Measurements from ENCODE around the gene NPR2. TPM values are rescaled to one million over a fixed set of nuclear protein-coding genes. Genes with fewer than 3 reads are reported as not detected.
A peak's percentile ranks its signal among the peaks of the same experiment; 100 is the strongest.

NPR2 gene
- total and polyA plus RNA-seq, 2 experiments from 2014 or later = 12.2 to 13.9 TPM

GRCh38 chr9:35811381-35812024 is 20.1 kb downstream of the NPR2 start:
- peaks cover 10% of the 10 kb centered on the region for H3K4me1 ChIP-seq (ENCODE audit: insufficient read depth)
- no peak overlapping the region for H2AFZ ChIP-seq
- H3K79me2 ChIP-seq = peaks cover 2% of the 10 kb centered on the region
- no peaks in the 10 kb centered on the region for H3K9me2 ChIP-seq (replicated peaks; ENCODE audit: insufficient read depth)
- no peaks in the 10 kb centered on the region for H3K36me3 ChIP-seq (replicated peaks; ENCODE audit: insufficient read depth, low read depth)
- no peak for TF ChIP-seq EZH2 (IDR thresholded peaks at IDR 0.05; ENCODE audit: borderline replicate concordance)
- TF ChIP-seq CTCF (IDR thresholded peaks at IDR 0.05; ENCODE audit: poor library complexity) = no peak
- TF ChIP-seq EZH2phosphoT487 (IDR thresholded peaks at IDR 0.05; ENCODE audit: low read depth, severe bottlenecking, unreplicated experiment) = no peak
- 44% methylated on average over 12 of the region's 12 CpGs for WGBS (ENCODE audit: low lambda C conversion rate, missing lambda C conversion rate)
- peak overlapping the region; percentile 78 for H3K4me2 ChIP-seq
- peak overlapping the region; percentile 5 for H3K4me3 ChIP-seq
- H3K9me3 ChIP-seq (ENCODE audit: low read depth) = no peaks in the 10 kb centered on the region
- H4K20me1 ChIP-seq (ENCODE audit: insufficient read depth, poor library complexity, severe bottlenecking) = no peaks in the 10 kb centered on the region
- H3K27me3 ChIP-seq = no peaks in the 10 kb centered on the region
- H3K27ac ChIP-seq = no peak overlapping the region
- DNase-seq (ENCODE audit: low spot score) = no peak

DNA sequence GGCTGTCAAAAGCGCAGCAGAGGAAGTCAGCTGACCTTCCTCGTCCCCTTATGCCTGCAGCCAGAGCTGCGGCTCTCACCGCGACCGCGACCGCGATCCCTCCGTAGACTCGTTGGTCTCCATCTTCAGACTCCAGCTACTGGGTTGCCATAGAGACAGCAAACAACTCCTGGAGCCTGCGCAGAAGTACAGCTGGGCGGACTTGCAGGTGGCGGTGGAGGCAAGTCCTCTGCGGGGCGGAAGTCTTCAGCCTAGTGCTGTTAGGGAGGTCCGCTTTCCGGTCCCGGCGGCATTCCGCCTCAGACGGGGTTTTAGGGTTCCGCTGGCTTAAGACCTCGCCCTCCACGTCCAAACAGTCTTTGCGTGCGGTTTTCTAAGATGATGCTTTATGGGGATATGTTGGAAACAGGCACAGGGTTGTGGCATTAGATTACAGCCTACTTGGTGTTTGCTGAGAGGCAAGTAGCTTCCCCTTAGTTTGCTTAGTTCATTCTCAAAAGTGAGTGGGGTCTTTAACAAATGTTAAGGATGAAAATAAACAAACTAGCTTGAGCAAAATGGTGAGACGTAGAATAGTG is 20.7 kb downstream of the NPR2 start, which contains the start of gene SPAG8:
Gene SPAG8 (minus strand): TSS at position 238 of the 578 bp plus-strand sequence. CDS start 115 bp downstream, at position 123.
- Histone ChIP-seq H3K4me3 (peak within 1 kb of the TSS; percentile 12), H3K9me2 (replicated peaks; ENCODE audit: insufficient read depth) (no peaks in the 10 kb centered on the region), H3K4me1 (ENCODE audit: insufficient read depth) (peaks cover 10% of the 10 kb centered on the region), H4K20me1 (ENCODE audit: insufficient read depth, poor library complexity, severe bottlenecking) (no peaks in the 10 kb centered on the region), H3K79me2 (peaks cover 2% of the 10 kb centered on the region), H3K27me3 (no peaks in the 10 kb centered on the region), H3K36me3 (replicated peaks; ENCODE audit: insufficient read depth, low read depth) (no peaks in the 10 kb centered on the region), H3K9me3 (ENCODE audit: low read depth) (no peaks in the 10 kb centered on the region), H3K27ac (peak within 1 kb of the TSS; percentile 60), H3K4me2 (peak within 1 kb of the TSS; percentile 78), H2AFZ (peak within 1 kb of the TSS; percentile 74)
- peak; percentile 96 for DNase-seq (ENCODE audit: low spot score)
- 3% methylated on average over 28 of the region's 28 CpGs for WGBS (ENCODE audit: low lambda C conversion rate, missing lambda C conversion rate)
- TF ChIP-seq EZH2phosphoT487 (IDR thresholded peaks at IDR 0.05; ENCODE audit: low read depth, severe bottlenecking, unreplicated experiment) (no peak), CTCF (IDR thresholded peaks at IDR 0.05; ENCODE audit: poor library complexity) (no peak), EZH2 (IDR thresholded peaks at IDR 0.05; ENCODE audit: borderline replicate concordance) (no peak)

- no peak overlapping the region for H3K4me3 ChIP-seq
- WGBS (ENCODE audit: low lambda C conversion rate, missing lambda C conversion rate) = 82% methylated on average over 10 of the region's 10 CpGs
Observed at GRCh38 chr9:35813434-35814105, 22.2 kb downstream of the NPR2 start.

More at GRCh38 chr9:35813434-35814105, 22.2 kb downstream of the NPR2 start:
- peak; percentile 56 for DNase-seq (ENCODE audit: low spot score)
- H3K4me2 ChIP-seq = peak overlapping the region; percentile 77
- H3K36me3 ChIP-seq (replicated peaks; ENCODE audit: insufficient read depth, low read depth) = no peaks in the 10 kb centered on the region
- no peaks in the 10 kb centered on the region for H3K27me3 ChIP-seq
- H3K4me1 ChIP-seq (ENCODE audit: insufficient read depth) = peaks cover 10% of the 10 kb centered on the region
- no peaks in the 10 kb centered on the region for H4K20me1 ChIP-seq (ENCODE audit: insufficient read depth, poor library complexity, severe bottlenecking)
- H3K27ac ChIP-seq = peak overlapping the region; percentile 91
- no peaks in the 10 kb centered on the region for H3K9me3 ChIP-seq (ENCODE audit: low read depth)
- H2AFZ ChIP-seq = no peak overlapping the region
- H3K9me2 ChIP-seq (replicated peaks; ENCODE audit: insufficient read depth) = no peaks in the 10 kb centered on the region
- TF ChIP-seq CTCF (IDR thresholded peaks at IDR 0.05; ENCODE audit: poor library complexity) (peak; percentile 27), EZH2phosphoT487 (IDR thresholded peaks at IDR 0.05; ENCODE audit: low read depth, severe bottlenecking, unreplicated experiment) (no peak), EZH2 (IDR thresholded peaks at IDR 0.05; ENCODE audit: borderline replicate concordance) (no peak)
- peaks cover 2% of the 10 kb centered on the region for H3K79me2 ChIP-seq

All from hepatocyte (in vitro differentiated cells).